Upper lobe of left lung (tissue), 4 donors: ENCODE measurements around the gene ZBTB47.

Experiments used
- CTCF ChIP-seq, 6 experiments: fragments of 450-650 bp in 4 of 6; fragments of 200-600 bp in 2 of 6; sonication (generic) in 2 of 6; IDR thresholded peaks; one replicate each; pipeline ENCODE4 v1.5.1; 2016 to 2019; ENCODE audit warnings: antibody characterized with exemption in 6 of 6
- POLR2A ChIP-seq, 4 donors: fragments of 450-650 bp; IDR thresholded peaks; one replicate each; pipeline ENCODE4 v1.5.1; 2016 to 2017; ENCODE audit warnings: antibody characterized with exemption in 4 of 4, mild to moderate bottlenecking in 2 of 4
- POLR2AphosphoS5 ChIP-seq, 2 donors: sonication (generic); formaldehyde crosslinking; IDR thresholded peaks; one replicate each; pipeline ENCODE4 v1.5.1; 2017; ENCODE audit warnings: antibody characterized with exemption in 2 of 2

GRCh38 chr3:42674146-42674545 is 20.6 kb downstream of the ZBTB47 start:
- TF ChIP-seq POLR2A (IDR thresholded peaks at IDR 0.05) (no peak), CTCF (IDR thresholded peaks at IDR 0.05) (no peak), POLR2AphosphoS5 (IDR thresholded peaks at IDR 0.05) (no peak)
